AG04450 (cell line): Measurements from ENCODE around the gene SPAG5. TPM values are rescaled to one million over a fixed set of nuclear protein-coding genes. Genes with fewer than 3 reads are reported as not detected.
A peak's percentile ranks its signal among the peaks of the same experiment; 100 is the strongest.

Experiments used
- CTCF ChIA-PET: fragments of 300-600, 350-600 bp; formaldehyde crosslinking; extraction: SDS; loops from one replicate; lab custom pipeline; 2022; ENCODE audit warnings: antibody characterized with exemption, inconsistent platforms; lab: Charles Lee
- POLR2A ChIA-PET: fragments of 350-600 bp; formaldehyde crosslinking; extraction: SDS; loops from one replicate; lab custom pipeline; 2021; ENCODE audit warnings: antibody characterized with exemption, inconsistent platforms; lab: Yijun Ruan, JAX
- DNase-seq: peaks from one replicate; pipeline ENCODE4 v3.0.0-alpha.2; 2011; ENCODE audit warnings: low read depth, low spot score
- H3K27ac ChIP-seq: one replicate; pipeline ENCODE4 v1.5.1; 2012; ENCODE audit warnings: low read depth, low read length, control low read depth
- H3K27me3 ChIP-seq: one replicate; pipeline ENCODE4 v1.6.0; 2012; ENCODE audit warnings: low read length; ENCODE audit not compliant: control insufficient read depth, insufficient read depth
- H3K4me3 ChIP-seq: 2 replicates; pipeline ENCODE4 v1.5.1; 2011; ENCODE audit warnings: mild to moderate bottlenecking, low read depth, low read length, control low read depth
- H3K9me3 ChIP-seq: 2 replicates; pipeline ENCODE4 v1.5.1; 2012; ENCODE audit warnings: low read length; ENCODE audit not compliant: control insufficient read depth, insufficient read depth
- CTCF ChIP-seq: IDR thresholded peaks from 2 replicates; pipeline ENCODE4 v1.5.1; 2011; ENCODE audit warnings: low read depth, low read length, control low read depth, inconsistent platforms
- polyA plus RNA-seq: library from polyadenylated mRNA; depleted of rRNA; stranded (reverse); fragments of >200 nt; gene quantifications from 2 replicates; pipeline ENCODE4 v1.2.3, GENCODE V29; 2011

The SPAG5 gene
- polyA plus RNA-seq, 1 experiment = 17.4 TPM

- TF ChIP-seq CTCF = no peak
- ChIA-PET CTCF (no interaction called here), POLR2A (interaction anchor here (2.2 kb wide), 1 partner anchor 17 kb away, joined by 10 read pairs; the partner anchor contains the start of gene PIGS)
- no peaks in the 10 kb centered on the region for H3K27me3 ChIP-seq
- no peak overlapping the region for H3K27ac ChIP-seq
- H3K4me3 ChIP-seq = no peak overlapping the region
- no peaks in the 10 kb centered on the region for H3K9me3 ChIP-seq
- no peak for DNase-seq
Measured at GRCh38 chr17:28554565-28554964, 44.3 kb downstream of the SPAG5 start.

GRCh38 chr17:28553000-28553505 lies 45.8 kb downstream of the SPAG5 start:
- ChIA-PET CTCF (no interaction called here), POLR2A (interaction anchor here (2.2 kb wide), 1 partner anchor 18 kb away, joined by 10 read pairs; the partner anchor contains the start of gene PIGS)
- no peaks in the 10 kb centered on the region for H3K9me3 ChIP-seq
- H3K27ac ChIP-seq = peak overlapping the region; percentile 31
- DNase-seq = no peak
- no peak for TF ChIP-seq CTCF
- no peaks in the 10 kb centered on the region for H3K27me3 ChIP-seq
- no peak overlapping the region for H3K4me3 ChIP-seq

- POLR2A ChIA-PET = interaction anchor here (1.6 to 2.2 kb wide), 2 partner anchors 19 kb away, joined by 3 to 10 read pairs; partner anchors contain the start of gene PIGS
- TF ChIP-seq CTCF = no peak
- H3K4me3 ChIP-seq = peak within 1 kb of the TSS; percentile 74
- CTCF ChIA-PET = no interaction called here
- no peaks in the 10 kb centered on the region for H3K27me3 ChIP-seq
- no peak for DNase-seq
- H3K9me3 ChIP-seq = no peaks in the 10 kb centered on the region
- H3K27ac ChIP-seq = peak within 1 kb of the TSS; percentile 31
Measured at GRCh38 chr17:28552176-28552999, 46.4 kb downstream of the SPAG5 start, which contains the start of gene UNC119. Gene UNC119 (minus strand): TSS chr17:28552624. CDS start chr17:28552557, 67 bp downstream.

- Histone ChIP-seq H3K9me3 (no peaks in the 10 kb centered on the region), H3K4me3 (peak overlapping the region; percentile 74), H3K27me3 (no peaks in the 10 kb centered on the region), H3K27ac (no peak overlapping the region)
- DNase-seq = no peak
- no peak for TF ChIP-seq CTCF
- POLR2A ChIA-PET = interaction anchor here (1.6 kb wide), 1 partner anchor 20 kb away, joined by 3 read pairs; the partner anchor contains the start of gene PIGS
- CTCF ChIA-PET = interaction anchor here (1.6 to 2.1 kb wide), 2 partner anchors 11 to 57 kb away, joined by 10 to 11 read pairs; no protein-coding TSS in a partner anchor
Measured at GRCh38 chr17:28551421-28552175, 47.2 kb downstream of the SPAG5 start.
